Measurements from ENCODE around the gene EIF4G3.

The EIF4G3 gene, protein sequence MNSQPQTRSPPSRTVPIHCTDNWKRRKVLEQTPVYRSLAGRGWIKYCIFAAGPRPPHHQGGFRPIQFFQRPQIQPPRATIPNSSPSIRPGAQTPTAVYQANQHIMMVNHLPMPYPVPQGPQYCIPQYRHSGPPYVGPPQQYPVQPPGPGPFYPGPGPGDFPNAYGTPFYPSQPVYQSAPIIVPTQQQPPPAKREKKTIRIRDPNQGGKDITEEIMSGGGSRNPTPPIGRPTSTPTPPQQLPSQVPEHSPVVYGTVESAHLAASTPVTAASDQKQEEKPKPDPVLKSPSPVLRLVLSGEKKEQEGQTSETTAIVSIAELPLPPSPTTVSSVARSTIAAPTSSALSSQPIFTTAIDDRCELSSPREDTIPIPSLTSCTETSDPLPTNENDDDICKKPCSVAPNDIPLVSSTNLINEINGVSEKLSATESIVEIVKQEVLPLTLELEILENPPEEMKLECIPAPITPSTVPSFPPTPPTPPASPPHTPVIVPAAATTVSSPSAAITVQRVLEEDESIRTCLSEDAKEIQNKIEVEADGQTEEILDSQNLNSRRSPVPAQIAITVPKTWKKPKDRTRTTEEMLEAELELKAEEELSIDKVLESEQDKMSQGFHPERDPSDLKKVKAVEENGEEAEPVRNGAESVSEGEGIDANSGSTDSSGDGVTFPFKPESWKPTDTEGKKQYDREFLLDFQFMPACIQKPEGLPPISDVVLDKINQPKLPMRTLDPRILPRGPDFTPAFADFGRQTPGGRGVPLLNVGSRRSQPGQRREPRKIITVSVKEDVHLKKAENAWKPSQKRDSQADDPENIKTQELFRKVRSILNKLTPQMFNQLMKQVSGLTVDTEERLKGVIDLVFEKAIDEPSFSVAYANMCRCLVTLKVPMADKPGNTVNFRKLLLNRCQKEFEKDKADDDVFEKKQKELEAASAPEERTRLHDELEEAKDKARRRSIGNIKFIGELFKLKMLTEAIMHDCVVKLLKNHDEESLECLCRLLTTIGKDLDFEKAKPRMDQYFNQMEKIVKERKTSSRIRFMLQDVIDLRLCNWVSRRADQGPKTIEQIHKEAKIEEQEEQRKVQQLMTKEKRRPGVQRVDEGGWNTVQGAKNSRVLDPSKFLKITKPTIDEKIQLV (N-terminal part only)

DNA sequence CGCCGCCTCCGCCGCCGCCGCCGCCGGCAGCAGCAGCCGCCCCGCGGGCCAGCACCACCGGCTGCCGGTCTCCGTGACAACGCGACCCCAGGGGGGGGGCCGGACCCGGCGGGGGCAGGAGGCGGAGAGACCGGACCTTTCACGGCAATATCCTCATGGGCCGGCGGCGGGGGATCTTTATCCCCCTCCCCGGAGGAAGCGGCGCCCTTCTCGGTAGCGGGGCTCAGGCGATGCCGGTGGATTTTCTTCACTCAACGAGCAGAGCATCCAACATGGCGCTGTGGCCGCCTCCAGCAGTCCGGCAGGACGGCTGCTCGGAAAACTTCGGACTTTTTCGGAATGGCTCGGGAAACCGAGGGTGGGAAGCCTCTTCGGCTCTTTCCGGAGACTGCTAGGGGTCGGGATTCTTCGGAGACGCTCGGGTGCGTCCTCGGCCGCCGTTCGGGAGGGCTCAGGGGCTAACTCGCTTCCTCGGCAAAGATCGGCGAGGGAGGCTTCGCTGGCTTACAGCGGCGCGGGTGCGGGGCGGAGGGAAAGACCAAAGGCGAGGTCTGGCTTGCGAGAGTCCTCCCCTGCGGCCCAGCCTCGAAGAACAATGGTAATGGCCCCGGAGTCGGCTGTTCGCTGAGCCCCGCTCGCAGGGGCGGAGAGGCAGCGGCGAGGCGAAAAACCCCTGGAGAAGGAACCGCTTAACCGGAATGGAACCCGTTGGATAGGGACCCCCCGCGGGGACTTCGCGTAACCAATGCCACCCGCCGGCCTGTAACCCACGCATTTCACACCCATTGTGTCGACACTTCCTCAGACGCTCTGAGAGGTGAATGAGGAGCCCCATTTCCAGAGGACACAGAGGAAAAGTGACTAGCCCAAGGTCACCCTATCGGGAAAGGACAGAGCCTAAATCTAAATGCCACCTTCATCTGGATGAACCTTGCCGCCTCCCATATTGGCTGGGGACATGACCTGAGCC lies at the start of gene EIF4G3:
TSS of gene EIF4G3 (minus strand) at position 312 of the 970 bp plus-strand sequence. CDS start 174,155 bp downstream, outside the sequence.
- H3K27ac ChIP-seq = peak within 1 kb of the TSS; percentile 87 to 92
- no peaks in the 10 kb centered on the region for H3K27me3 ChIP-seq
- no peaks in the 10 kb centered on the region for H3K9me3 ChIP-seq
- H3K36me3 ChIP-seq = no peaks in the 10 kb centered on the region
- intact Hi-C loops (cut with DNase I; ENCODE audit: low total_unique reads) = no loop called here
- peak; percentile 99 for DNase-seq
- TF ChIP-seq, protein P1, sequence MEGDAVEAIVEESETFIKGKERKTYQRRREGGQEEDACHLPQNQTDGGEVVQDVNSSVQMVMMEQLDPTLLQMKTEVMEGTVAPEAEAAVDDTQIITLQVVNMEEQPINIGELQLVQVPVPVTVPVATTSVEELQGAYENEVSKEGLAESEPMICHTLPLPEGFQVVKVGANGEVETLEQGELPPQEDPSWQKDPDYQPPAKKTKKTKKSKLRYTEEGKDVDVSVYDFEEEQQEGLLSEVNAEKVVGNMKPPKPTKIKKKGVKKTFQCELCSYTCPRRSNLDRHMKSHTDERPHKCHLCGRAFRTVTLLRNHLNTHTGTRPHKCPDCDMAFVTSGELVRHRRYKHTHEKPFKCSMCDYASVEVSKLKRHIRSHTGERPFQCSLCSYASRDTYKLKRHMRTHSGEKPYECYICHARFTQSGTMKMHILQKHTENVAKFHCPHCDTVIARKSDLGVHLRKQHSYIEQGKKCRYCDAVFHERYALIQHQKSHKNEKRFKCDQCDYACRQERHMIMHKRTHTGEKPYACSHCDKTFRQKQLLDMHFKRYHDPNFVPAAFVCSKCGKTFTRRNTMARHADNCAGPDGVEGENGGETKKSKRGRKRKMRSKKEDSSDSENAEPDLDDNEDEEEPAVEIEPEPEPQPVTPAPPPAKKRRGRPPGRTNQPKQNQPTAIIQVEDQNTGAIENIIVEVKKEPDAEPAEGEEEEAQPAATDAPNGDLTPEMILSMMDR (IDR thresholded peaks at IDR 0.05) = no peak
- peaks cover 0 to 19% (median 7%) of the 10 kb centered on the region in 4 donors for H3K4me1 ChIP-seq
- peak within 1 kb of the TSS; percentile 74 to 89 for H3K4me3 ChIP-seq

DNA sequence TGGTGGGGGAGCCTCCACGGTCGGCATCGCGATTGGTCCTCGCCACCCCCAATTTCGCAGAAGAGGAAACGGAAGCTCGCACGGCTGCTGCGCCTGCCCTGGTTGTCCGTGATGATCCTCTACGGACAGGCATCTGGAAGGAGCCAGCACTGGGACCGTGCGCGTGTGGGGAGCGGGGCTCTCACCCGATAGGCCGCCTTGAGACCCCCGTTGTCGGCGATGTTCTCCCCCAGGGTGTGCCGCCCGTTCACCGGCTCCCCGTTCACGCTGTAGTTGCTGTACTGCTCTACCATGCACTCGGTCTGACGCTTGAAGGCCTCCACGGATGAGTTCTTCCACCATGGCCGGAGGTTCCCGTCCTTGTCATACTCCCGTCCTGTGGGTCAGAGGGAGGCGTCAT lies 48.4 kb upstream of the EIF4G3 start:
- DNase-seq = no peak
- Histone ChIP-seq H3K27me3 (no peaks in the 10 kb centered on the region), H3K36me3 (peaks cover 83 to 100% (median 97%) of the 10 kb centered on the region in 3 donors), H3K4me1 (no peaks in the 10 kb centered on the region), H3K9me3 (no peaks in the 10 kb centered on the region), H3K27ac (no peak overlapping the region), H3K4me3 (no peak overlapping the region)
- TF ChIP-seq, protein P1 (IDR thresholded peaks at IDR 0.05) = no peak
- intact Hi-C loops (cut with DNase I; ENCODE audit: low total_unique reads) = no loop called here

DNA sequence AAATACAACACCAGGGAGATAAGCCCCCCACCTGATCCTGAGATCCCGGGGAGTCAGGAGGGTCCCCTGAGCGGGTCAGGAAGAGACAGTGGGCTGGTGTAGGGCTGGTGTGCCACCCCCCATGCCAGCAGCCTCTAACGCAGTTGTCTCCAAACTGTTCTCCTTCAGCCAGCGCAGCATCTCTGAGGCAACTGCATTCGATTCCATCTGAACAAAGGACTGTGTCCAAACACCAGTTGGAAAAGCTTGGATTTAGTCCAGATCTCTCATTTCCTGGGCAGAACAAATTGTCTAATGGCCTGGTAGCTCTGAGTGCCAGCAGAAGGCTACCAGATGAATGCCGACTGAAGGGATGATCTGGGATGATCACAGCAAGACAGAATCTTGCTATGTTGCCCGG lies 44.1 kb upstream of the EIF4G3 start:
- Histone ChIP-seq H3K4me3 (no peak overlapping the region), H3K27me3 (no peaks in the 10 kb centered on the region), H3K36me3 (peaks cover 60 to 88% (median 88%) of the 10 kb centered on the region in 3 donors), H3K4me1 (no peaks in the 10 kb centered on the region), H3K27ac (no peak overlapping the region), H3K9me3 (no peaks in the 10 kb centered on the region)
- TF ChIP-seq, protein P1 (IDR thresholded peaks at IDR 0.05) = no peak
- intact Hi-C loops (cut with DNase I; ENCODE audit: low total_unique reads) = no loop called here
- no peak for DNase-seq

DNA sequence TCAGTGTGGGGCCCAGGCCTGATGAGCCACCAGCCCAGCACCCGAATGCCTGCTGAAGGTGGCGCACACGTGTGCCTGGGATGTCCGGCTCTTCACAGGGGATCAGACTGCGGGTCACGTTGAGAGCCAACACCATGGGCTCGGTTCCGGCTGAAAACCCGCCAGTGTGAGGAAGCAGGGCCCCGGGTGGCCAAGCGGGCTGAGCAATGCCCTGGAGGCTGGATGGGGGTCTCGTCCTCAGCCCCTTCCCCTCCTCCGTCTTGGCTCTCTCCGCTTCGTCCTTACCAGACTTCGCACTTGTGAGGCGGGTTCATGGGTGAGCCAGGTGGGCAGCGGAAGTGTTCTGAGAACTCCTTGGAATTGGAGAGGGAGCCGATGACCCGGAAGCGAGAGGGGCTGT lies 43.0 kb upstream of the EIF4G3 start:
- intact Hi-C loops (cut with DNase I; ENCODE audit: low total_unique reads) = loop anchor here (5.0 kb wide), 1 partner anchor 148 kb away; no protein-coding TSS in a partner anchor

More for the DNA sequence above, 43.0 kb upstream of the EIF4G3 start:
- Histone ChIP-seq H3K27me3 (no peaks in the 10 kb centered on the region), H3K4me1 (no peaks in the 10 kb centered on the region), H3K9me3 (no peaks in the 10 kb centered on the region), H3K4me3 (no peak overlapping the region), H3K27ac (no peak overlapping the region), H3K36me3 (peaks cover 53 to 77% (median 76%) of the 10 kb centered on the region in 3 donors)
- TF ChIP-seq, protein P1 (IDR thresholded peaks at IDR 0.05) = no peak
- no peak for DNase-seq

Data from tibial artery (tissue), 4 donors.